ENCODE data around the gene LMOD1.
"Not testable (repeated sequence)": the region's sequence is repeated elsewhere in the genome, so short reads cannot be mapped to it uniquely, and the experiment has no call there.

Gene LMOD1

GRCh38 chr1:201914456-201915235 lies 31.7 kb downstream of the LMOD1 start:
- no peak for DNase-seq (ENCODE audit: low spot score)

DNA sequence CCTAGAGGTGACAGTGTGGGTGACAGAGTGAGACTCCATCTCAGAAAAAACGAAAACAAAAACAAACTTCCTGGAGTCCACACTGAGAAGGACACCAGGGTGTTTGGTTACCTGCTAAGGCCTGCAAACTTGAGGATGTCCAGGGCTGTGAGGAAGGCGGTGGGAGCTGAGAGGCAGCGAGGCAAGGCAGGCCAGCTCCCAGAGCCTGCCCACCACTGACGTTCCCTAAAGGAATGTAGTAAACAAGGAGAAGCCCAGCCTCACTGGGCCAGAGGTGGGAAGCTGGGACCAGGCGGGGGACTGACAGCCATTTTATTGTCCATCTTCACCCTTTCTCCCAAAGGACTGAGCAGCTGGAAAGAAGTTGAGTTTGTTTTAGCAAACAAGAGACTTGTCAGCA lies 33.5 kb downstream of the LMOD1 start:
- DNase-seq (ENCODE audit: low spot score), result no peak

GRCh38 chr1:201911826-201912571 lies 34.3 kb downstream of the LMOD1 start:
- no peak for DNase-seq (ENCODE audit: low spot score)

GRCh38 chr1:201907621-201908020 lies 38.7 kb downstream of the LMOD1 start:
- no peak for DNase-seq (ENCODE audit: low spot score)

DNA sequence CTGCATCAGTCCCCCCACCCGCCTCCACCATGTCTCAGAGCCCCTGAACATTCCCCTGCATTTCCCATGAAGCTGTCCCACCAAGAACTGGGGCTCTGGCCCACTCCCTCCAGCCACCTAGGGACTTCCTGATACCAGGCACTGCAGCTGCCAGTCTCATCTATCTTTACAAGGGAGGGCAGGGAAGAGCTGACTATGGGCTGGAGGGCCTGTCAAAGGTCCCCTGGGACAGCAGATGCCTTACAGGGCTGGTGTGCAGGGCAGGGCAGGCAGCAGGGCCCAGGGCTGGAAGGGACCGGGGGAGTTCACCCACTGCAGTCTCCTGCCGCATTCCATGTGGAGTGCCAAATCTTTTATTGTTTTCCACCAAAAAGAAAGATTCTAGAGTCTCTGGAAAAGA lies 40.0 kb downstream of the LMOD1 start:
- DNase-seq (ENCODE audit: low spot score), result no peak

- DNase-seq (ENCODE audit: low spot score), result no peak
Observed at GRCh38 chr1:201905234-201905890, 41.0 kb downstream of the LMOD1 start.

GRCh38 chr1:201904579-201904978 lies 41.8 kb downstream of the LMOD1 start:
- no peak for DNase-seq (ENCODE audit: low spot score)

- no peak for DNase-seq (ENCODE audit: low spot score)
Observed at GRCh38 chr1:201903135-201903534, 43.2 kb downstream of the LMOD1 start.

GRCh38 chr1:201902198-201902597 lies 44.1 kb downstream of the LMOD1 start:
- no peak for DNase-seq (ENCODE audit: low spot score)

- DNase-seq (ENCODE audit: low spot score), result not testable (repeated sequence)
Observed at GRCh38 chr1:201901036-201901435, 45.3 kb downstream of the LMOD1 start.

DNA sequence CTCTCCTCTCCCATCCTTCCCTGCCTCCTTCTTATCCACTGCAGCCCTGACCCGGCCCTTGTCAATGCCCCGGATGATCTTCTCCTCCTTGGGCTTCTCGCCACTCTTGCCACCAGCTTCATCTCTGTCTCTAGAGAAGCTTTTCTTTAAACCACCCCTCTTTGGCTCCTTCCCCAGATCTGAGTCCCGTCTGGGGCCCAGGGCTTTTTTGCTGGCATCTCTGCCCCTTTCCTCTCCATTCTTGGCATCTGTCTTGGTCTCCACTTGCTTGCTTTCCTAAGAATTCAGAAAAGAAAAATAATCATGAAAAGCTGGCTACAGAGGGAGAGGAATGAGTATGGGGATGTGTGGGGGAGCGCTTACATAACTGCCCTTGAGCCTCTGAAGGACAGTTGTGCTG lies 45.9 kb downstream of the LMOD1 start:
- no peak for DNase-seq (ENCODE audit: low spot score)

GRCh38 chr1:201899683-201900429 lies 46.5 kb downstream of the LMOD1 start:
- no peak for DNase-seq (ENCODE audit: low spot score)

DNA sequence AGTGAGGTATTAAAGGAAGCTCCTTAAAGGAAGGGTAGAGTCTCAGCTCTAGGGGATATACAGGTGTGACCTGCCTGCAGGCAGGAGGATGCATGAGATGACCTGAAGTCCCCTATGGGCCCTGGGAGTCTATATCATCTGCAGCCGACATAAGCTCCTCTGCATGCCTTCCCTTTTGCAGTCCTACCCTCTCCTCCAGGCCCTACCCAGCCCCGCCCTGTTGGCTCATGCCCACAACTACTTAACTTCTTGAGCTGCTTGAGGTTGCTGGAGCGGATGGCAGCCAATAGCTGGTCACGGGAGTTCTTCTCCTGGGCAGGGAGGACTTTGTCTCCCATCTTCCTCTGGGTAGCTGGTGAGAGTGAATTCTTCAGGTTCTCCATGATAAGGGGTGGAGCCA lies 47.4 kb downstream of the LMOD1 start:
- DNase-seq (ENCODE audit: low spot score), result no peak

- DNase-seq (ENCODE audit: low spot score), result no peak
Observed at GRCh38 chr1:201898240-201898894, 48.0 kb downstream of the LMOD1 start.

DNA sequence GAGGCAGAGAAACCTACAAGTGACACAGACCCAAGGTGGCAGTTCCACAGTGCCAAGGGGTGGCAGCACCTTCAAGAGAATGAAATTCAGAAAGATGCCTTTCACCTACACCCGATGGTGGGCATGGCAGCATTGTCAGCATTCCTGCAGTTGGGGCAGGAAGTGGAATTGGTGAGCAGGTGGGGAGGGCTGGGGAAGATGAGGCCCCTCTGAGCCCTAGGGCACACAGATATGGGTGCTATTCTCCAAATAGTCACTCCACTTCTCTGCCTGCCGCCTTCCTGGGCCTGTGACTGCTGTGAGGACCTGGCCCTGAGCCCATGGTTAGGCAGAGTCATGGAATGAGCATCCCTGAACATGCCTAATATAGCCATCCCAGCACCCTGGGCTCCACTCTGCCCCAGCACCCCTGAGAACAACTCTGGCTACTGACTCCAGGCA lies 49.4 kb downstream of the LMOD1 start:
- no peak for DNase-seq (ENCODE audit: low spot score)

- DNase-seq (ENCODE audit: low spot score), result peak; percentile 95
Observed at GRCh38 chr1:201895913-201896807, 50.2 kb downstream of the LMOD1 start.

DNA sequence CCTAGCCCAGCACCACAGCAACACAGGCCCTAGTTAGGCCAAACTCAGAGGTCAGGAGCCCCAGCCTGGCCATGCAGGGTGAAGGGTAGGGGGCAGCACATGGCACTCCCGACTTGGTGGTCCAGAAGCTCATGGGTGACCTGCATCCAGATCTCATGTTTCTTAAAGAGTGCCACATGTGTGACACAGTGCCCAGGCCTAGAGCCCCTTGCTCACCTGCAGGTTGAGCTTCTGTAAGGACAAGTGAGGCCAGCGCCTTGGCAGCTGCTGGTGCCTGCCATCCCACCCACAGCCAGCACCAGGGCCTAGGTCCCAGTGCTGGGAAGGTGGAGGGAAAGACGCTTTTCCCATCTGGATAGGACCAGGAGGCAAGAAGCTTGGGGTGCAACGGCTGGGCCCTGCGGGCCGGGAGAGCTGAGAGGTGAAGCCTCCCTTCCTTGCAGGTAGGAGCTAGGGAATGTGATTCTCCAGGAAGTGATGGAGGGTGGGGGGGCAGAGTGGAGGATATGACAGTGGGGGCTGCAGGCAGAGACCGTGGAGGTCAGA lies 51.2 kb downstream of the LMOD1 start:
- DNase-seq (ENCODE audit: low spot score), result no peak

- no peak for DNase-seq (ENCODE audit: low spot score)
Observed at GRCh38 chr1:201894343-201895119, 51.8 kb downstream of the LMOD1 start.

GRCh38 chr1:201893431-201893830 lies 52.9 kb downstream of the LMOD1 start:
- no peak for DNase-seq (ENCODE audit: low spot score)

DNA sequence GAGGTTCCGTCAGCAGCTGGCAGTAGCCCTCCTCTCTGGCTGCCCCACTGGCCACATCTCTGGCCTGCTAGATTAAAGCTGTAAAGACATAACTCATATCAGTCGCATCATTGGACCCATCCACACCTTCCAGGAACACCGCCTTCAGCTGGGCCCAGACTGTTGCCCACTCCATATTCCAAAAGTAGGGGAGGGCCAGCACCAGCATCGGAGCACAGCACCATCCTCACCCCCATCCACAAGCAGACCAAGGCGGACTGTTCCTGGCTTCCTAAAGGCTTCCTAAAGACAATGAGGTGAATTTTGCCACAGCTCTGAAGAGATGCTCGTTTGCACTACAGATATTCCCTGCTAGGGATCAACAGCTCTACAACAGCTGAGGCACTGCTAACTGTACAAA lies 54.1 kb downstream of the LMOD1 start:
- no peak for DNase-seq (ENCODE audit: low spot score)

All from HuH-7 (cell line).